CD4-positive, alpha-beta T cell treated with Interferon gamma for 1 hour (primary cell): ENCODE measurements around the gene CLDN9.
A peak's percentile ranks its signal among the peaks of the same experiment; 100 is the strongest.

Experiments used
- DNase-seq: peaks from one replicate; pipeline ENCODE4 v3.0.0-alpha.2; 2020

Gene CLDN9

DNA sequence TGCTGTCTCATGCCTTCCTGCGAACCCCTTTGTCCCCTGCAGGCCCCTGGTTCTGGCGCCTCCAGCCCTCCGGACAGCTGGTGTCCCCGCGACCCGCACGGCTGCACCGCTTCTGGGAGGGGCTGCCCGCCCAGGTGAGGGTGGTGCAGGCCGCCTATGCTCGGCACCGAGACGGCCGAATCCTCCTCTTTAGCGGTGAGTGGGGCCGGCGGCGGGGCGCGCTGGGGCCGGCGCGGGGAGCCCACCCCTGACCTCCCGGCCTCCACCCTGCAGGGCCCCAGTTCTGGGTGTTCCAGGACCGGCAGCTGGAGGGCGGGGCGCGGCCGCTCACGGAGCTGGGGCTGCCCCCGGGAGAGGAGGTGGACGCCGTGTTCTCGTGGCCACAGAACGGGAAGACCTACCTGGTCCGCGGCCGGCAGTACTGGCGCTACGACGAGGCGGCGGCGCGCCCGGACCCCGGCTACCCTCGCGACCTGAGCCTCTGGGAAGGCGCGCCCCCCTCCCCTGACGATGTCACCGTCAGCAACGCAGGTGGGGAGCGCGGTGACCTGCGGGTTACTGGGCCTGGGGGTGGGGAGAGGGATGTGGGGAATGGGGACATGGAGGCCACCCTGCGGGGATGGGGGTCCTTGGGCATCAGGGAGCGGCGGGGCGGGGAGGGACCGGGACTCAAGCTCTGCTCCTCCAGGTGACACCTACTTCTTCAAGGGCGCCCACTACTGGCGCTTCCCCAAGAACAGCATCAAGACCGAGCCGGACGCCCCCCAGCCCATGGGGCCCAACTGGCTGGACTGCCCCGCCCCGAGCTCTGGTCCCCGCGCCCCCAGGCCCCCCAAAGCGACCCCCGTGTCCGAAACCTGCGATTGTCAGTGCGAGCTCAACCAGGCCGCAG is 45.7 kb downstream of the CLDN9 start:
- DNase-seq: peak; percentile 49

GRCh38 chr16:3059041-3059722 is 46.5 kb downstream of the CLDN9 start:
- peak; percentile 87 for DNase-seq

DNA sequence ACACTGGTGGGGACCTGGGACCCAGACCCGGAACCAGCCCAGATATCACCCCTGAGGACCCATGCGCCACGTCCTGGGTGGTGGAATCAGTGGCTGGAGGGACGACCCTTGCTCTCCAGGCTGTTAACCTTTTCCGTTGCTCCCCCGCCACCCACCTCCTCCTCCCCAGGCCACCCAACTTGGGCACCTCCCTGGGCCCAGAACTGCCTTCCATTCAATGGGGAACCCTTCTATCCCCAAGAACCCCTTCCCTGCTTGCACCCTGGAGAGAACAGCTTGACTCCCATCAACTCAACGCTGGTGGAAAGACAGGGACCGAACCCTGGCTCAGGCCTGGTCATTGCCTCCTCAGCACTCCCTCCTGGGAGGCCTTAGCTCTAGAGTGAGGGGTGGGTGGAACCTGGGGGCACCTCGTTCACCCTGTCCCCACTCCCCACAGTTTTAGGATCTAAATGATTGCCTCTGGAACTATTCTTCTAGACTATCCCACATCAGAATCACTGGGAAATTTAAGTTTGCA is 47.1 kb downstream of the CLDN9 start:
- no peak for DNase-seq

GRCh38 chr16:3060339-3061127 is 47.8 kb downstream of the CLDN9 start:
- no peak for DNase-seq

- no peak for DNase-seq
Measured at GRCh38 chr16:3062553-3062952, 49.8 kb downstream of the CLDN9 start.

DNA sequence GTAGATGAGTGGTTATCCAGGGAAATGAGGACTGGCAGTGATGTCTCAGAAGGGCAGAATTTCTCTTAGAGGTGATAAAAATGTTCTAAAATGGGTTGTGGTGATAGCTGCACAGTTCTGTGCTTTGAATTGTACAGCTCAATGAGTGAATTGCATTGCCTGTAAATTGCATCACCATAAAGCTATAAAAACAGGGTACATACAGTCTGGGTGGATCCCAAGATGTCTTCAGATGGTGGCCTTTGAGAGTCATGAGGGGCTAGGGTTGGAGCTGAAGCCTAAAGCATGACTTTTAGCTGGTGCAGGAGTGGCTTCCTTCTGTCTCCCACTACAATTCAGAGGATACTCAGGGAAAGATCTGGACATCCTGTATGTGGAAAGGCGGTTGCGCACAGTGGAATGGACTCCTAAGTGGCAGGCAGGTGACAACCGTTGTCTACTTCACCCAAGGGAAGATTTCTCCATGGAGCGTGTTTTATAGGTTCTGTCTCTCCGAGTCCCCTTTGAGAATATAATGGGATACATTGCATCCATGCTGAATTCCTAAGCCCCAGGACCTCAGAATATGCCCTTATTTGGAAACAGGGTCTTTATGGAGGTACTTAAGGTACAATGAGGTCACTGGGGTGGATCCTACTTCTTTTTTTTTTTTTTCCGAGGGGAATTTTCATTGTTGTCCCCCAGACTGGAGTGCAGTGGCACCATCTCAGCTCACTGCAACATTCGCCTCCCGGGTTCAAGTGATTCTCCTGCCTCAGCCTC is 51.1 kb downstream of the CLDN9 start:
- no peak for DNase-seq
